ENCODE measurements around the gene CDK19. TPM values are rescaled to one million over a fixed set of nuclear protein-coding genes. Genes with fewer than 3 reads are reported as not detected.
"Not testable (repeated sequence)": the region's sequence is repeated elsewhere in the genome, so short reads cannot be mapped to it uniquely, and the experiment has no call there.

CDK19 gene
- polyA plus RNA-seq, 1 donor from 2014 or later, result 40.7 TPM

GRCh38 chr6:110810896-110811586 is 4.2 kb downstream of the CDK19 start:
- Histone ChIP-seq H3F3A (ENCODE audit: insufficient read depth, low read length, poor library complexity, severe bottlenecking) (no peaks in the 10 kb centered on the region), H2AFZ (ENCODE audit: low read depth, low read length) (no peak overlapping the region), H3K4me2 (ENCODE audit: low read length) (no peak overlapping the region), H3K27me3 (ENCODE audit: insufficient read depth, low read depth, low read length) (no peaks in the 10 kb centered on the region), H3K27ac (ENCODE audit: low read length) (no peak overlapping the region), H3K36me3 (ENCODE audit: insufficient read depth, low read length) (no peaks in the 10 kb centered on the region), H3K9me2 (ENCODE audit: insufficient read depth, low read length) (no peaks in the 10 kb centered on the region), H4K20me1 (ENCODE audit: insufficient read depth) (no peaks in the 10 kb centered on the region), H3K9ac (ENCODE audit: low read length) (no peak overlapping the region), H3K4me3 (ENCODE audit: low read length) (no peak overlapping the region), H3K79me2 (replicated peaks; ENCODE audit: insufficient read depth, low read length) (peaks cover 73% of the 10 kb centered on the region), H3K9me3 (ENCODE audit: low read length) (no peaks in the 10 kb centered on the region)
- TF ChIP-seq CTCF (IDR thresholded peaks at IDR 0.05; ENCODE audit: poor library complexity, severe bottlenecking), result no peak
- no peak for TF ChIP-seq POLR2AphosphoS5 (IDR thresholded peaks at IDR 0.05)
- TF ChIP-seq EZH2 (IDR thresholded peaks at IDR 0.05; ENCODE audit: borderline replicate concordance, insufficient read depth, low read length, poor library complexity, severe bottlenecking), result no peak
- TF ChIP-seq REST (IDR thresholded peaks at IDR 0.05; ENCODE audit: borderline replicate concordance), result no peak
- no peak for TF ChIP-seq MXI1 (conservative IDR thresholded peaks at IDR 0.05; ENCODE audit: poor library complexity, severe bottlenecking)
- no peak for TF ChIP-seq SMC3 (conservative IDR thresholded peaks at IDR 0.05; ENCODE audit: poor library complexity)
- no peak for TF ChIP-seq RAD21 (conservative IDR thresholded peaks at IDR 0.05)
- no peak for TF ChIP-seq EP300 (conservative IDR thresholded peaks at IDR 0.05; ENCODE audit: poor library complexity, severe bottlenecking)
- TF ChIP-seq TAF1 (IDR thresholded peaks at IDR 0.05; ENCODE audit: low read depth), result no peak

- Histone ChIP-seq H3F3A (ENCODE audit: insufficient read depth, low read length, poor library complexity, severe bottlenecking) (no peaks in the 10 kb centered on the region), H3K9ac (ENCODE audit: low read length) (no peak overlapping the region), H3K79me2 (replicated peaks; ENCODE audit: insufficient read depth, low read length) (peaks cover 79% of the 10 kb centered on the region), H3K9me3 (ENCODE audit: low read length) (no peaks in the 10 kb centered on the region), H3K4me3 (ENCODE audit: low read length) (no peak overlapping the region), H3K27me3 (ENCODE audit: insufficient read depth, low read depth, low read length) (no peaks in the 10 kb centered on the region), H4K20me1 (ENCODE audit: insufficient read depth) (no peaks in the 10 kb centered on the region), H3K36me3 (ENCODE audit: insufficient read depth, low read length) (no peaks in the 10 kb centered on the region), H3K9me2 (ENCODE audit: insufficient read depth, low read length) (no peaks in the 10 kb centered on the region), H3K27ac (ENCODE audit: low read length) (no peak overlapping the region), H2AFZ (ENCODE audit: low read depth, low read length) (no peak overlapping the region), H3K4me2 (ENCODE audit: low read length) (no peak overlapping the region)
- TF ChIP-seq MXI1 (conservative IDR thresholded peaks at IDR 0.05; ENCODE audit: poor library complexity, severe bottlenecking), result no peak
- TF ChIP-seq REST (IDR thresholded peaks at IDR 0.05; ENCODE audit: borderline replicate concordance), result no peak
- TF ChIP-seq CTCF (IDR thresholded peaks at IDR 0.05; ENCODE audit: poor library complexity, severe bottlenecking), result no peak
- no peak for TF ChIP-seq POLR2AphosphoS5 (IDR thresholded peaks at IDR 0.05)
- no peak for TF ChIP-seq TAF1 (IDR thresholded peaks at IDR 0.05; ENCODE audit: low read depth)
- no peak for TF ChIP-seq EP300 (conservative IDR thresholded peaks at IDR 0.05; ENCODE audit: poor library complexity, severe bottlenecking)
- TF ChIP-seq RAD21 (conservative IDR thresholded peaks at IDR 0.05), result no peak
- TF ChIP-seq EZH2 (IDR thresholded peaks at IDR 0.05; ENCODE audit: borderline replicate concordance, insufficient read depth, low read length, poor library complexity, severe bottlenecking), result no peak
- TF ChIP-seq SMC3 (conservative IDR thresholded peaks at IDR 0.05; ENCODE audit: poor library complexity), result no peak
These were observed 5.5 kb downstream of the CDK19 start for GRCh38 chr6:110809792-110810191.

- not testable (repeated sequence) for H4K20me1 ChIP-seq (ENCODE audit: insufficient read depth); H3K27me3 ChIP-seq (ENCODE audit: insufficient read depth, low read depth, low read length); H3K4me3 ChIP-seq (ENCODE audit: low read length); H3K9me3 ChIP-seq (ENCODE audit: low read length); H3K4me2 ChIP-seq (ENCODE audit: low read length); H3K9ac ChIP-seq (ENCODE audit: low read length); H3K36me3 ChIP-seq (ENCODE audit: insufficient read depth, low read length); H3F3A ChIP-seq (ENCODE audit: insufficient read depth, low read length, poor library complexity, severe bottlenecking); H2AFZ ChIP-seq (ENCODE audit: low read depth, low read length); H3K27ac ChIP-seq (ENCODE audit: low read length); H3K9me2 ChIP-seq (ENCODE audit: insufficient read depth, low read length)
- H3K79me2 ChIP-seq (replicated peaks; ENCODE audit: insufficient read depth, low read length), result peaks cover 48% of the 10 kb centered on the region
These were observed 13.1 kb downstream of the CDK19 start for GRCh38 chr6:110802175-110802574.

Measured in neural cell (in vitro differentiated cells).